H1 (cell line): Measurements from ENCODE around the gene SCFD1. TPM values are rescaled to one million over a fixed set of nuclear protein-coding genes. Genes with fewer than 3 reads are reported as not detected.

Source experiments
- ASH2L ChIP-seq: fragments of 200-600, 300-600 bp; sonication (generic); IDR thresholded peaks from one replicate; pipeline ENCODE4 v1.7.1; 2017; ENCODE audit warnings: low read length
- ATF3 ChIP-seq: IDR thresholded peaks from 2 replicates; pipeline ENCODE4 v1.6.1; 2011; ENCODE audit warnings: low read depth, mild to moderate bottlenecking, low read length; ENCODE audit not compliant: insufficient read depth
- JUN ChIP-seq: IDR thresholded peaks from 2 replicates; pipeline ENCODE4 v1.6.1; 2011; ENCODE audit warnings: low read depth, mild to moderate bottlenecking, improper control_type of control experiment, low read length
- MAFK ChIP-seq: IDR thresholded peaks from 2 replicates; pipeline ENCODE4 v1.6.1; 2012; ENCODE audit warnings: low read depth, mild to moderate bottlenecking, improper control_type of control experiment, low read length
- polyA plus RNA-seq, 7 experiments: library from polyadenylated mRNA; depleted of rRNA in 3 of 7; stranded (reverse) in 5 of 7; unstranded in 2 of 7; fragments of >200 nt in 5 of 7; fragments of 200-250 nt in 2 of 7; gene quantifications; 1 replicate in 5 of 7; 2 replicates in 1 of 7; 4 replicates in 1 of 7; pipeline versions ENCODE4 v1.2.1 to v1.2.3, GENCODE V29; 2011 to 2013; ENCODE audit warnings: missing spikeins in 2 of 7, mixed read lengths in 2 of 7
- total RNA-seq: library from RNA; stranded (reverse); fragmentation: NEBNext Ultra II Directional; extraction: Animal tissue kit (Norgen Biotek cat#: 25700); gene quantifications from 2 replicates; pipeline ENCODE4 v1.2.1, GENCODE V29; 2021

Gene SCFD1
- total and polyA plus RNA-seq, 2 of the 8 experiments (the other 6 are each of a cell fraction or from before 2014, with no cell fraction given): 32.8 to 64.5 TPM

DNA sequence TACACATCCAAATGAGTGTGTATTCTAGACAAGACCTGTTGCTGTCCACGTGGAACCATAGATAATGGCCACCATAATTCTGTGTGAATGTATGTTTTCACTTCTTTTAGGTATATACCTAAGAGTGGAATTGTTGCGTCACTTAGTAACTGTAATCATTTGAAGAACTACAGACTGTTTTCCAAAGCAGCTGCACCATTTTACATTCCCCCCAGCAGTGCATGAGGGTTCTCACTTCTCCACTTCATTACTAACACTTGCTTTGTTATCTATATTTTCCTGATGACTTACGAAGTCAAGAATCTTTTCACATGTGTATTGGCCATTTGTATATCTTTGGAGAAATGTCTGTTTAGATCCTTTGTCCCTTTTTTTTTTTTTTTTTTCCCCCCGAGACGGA is 106.4 kb downstream of the SCFD1 start (continued):
- TF ChIP-seq ATF3: no peak
- TF ChIP-seq MAFK: no peak
- no peak for TF ChIP-seq ASH2L
- no peak for TF ChIP-seq JUN
